GM13977 (cell line): ENCODE data around the gene C1orf232.

ENCODE experiments used
- DNase-seq: peaks from one replicate; pipeline ENCODE4 v3.0.0; 2012; ENCODE audit warnings: low spot score
- CTCF ChIP-seq: IDR thresholded peaks from 2 replicates; pipeline ENCODE4 v1.5.1; 2012; ENCODE audit warnings: mild to moderate bottlenecking, control low read depth; ENCODE audit not compliant: insufficient read depth; ENCODE audit errors: extremely low read depth, missing control alignments
- in situ Hi-C: fragments of 300-500 bp; cut with MboI; formaldehyde crosslinking; loops from one replicate; pipeline ENCODE4 v1.12.0; 2022; ENCODE audit warnings: low sequenced_read_pairs, low pct_unique_long_range_greater_than_20kb, mixed read lengths, inconsistent platforms; ENCODE audit not compliant: unreplicated experiment

The C1orf232 gene

GRCh38 chr1:26153966-26154532, 14.7 kb downstream of the C1orf232 start:
- TF ChIP-seq CTCF, result no peak
- no peak for DNase-seq
- in situ Hi-C loops, result no loop called here

DNA sequence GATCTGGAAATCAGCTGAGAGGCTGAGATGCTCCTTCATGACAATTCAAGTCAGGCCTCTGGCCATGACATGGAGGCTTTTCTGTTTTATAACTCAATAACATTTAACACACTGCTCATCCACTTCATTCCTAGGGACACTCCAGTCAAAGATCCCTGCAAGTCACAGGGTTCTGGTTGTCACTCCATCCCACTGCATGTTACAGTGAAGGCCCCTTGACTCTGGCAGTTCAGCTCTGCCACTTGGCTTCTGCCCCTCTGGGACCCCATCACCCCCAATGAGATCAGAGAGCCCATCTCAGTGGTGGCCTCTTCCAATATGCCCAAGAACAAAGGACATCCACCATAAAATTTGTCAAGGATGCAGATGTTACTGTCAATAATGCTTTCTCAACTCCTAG, 19.9 kb downstream of the C1orf232 start:
- in situ Hi-C loops, result loop anchor here (5.0 kb wide), 1 partner anchor 42 kb away; no protein-coding TSS in a partner anchor
- DNase-seq, result no peak
- TF ChIP-seq CTCF, result no peak

- no peak for DNase-seq
- in situ Hi-C loops, result loop anchor here (5.0 kb wide), 1 partner anchor 39 kb away; no protein-coding TSS in a partner anchor
- TF ChIP-seq CTCF, result no peak
These were observed 22.8 kb downstream of the C1orf232 start for GRCh38 chr1:26145960-26146294.

GRCh38 chr1:26145041-26145959, 23.5 kb downstream of the C1orf232 start:
- in situ Hi-C loops, result loop anchor here (5.0 kb wide), 1 partner anchor 38 kb away; no protein-coding TSS in a partner anchor
- peak; percentile 67 for DNase-seq
- TF ChIP-seq CTCF, result peak; percentile 69

GRCh38 chr1:26142159-26142558, 26.6 kb downstream of the C1orf232 start:
- in situ Hi-C loops, result no loop called here
- TF ChIP-seq CTCF, result no peak
- no peak for DNase-seq

DNA sequence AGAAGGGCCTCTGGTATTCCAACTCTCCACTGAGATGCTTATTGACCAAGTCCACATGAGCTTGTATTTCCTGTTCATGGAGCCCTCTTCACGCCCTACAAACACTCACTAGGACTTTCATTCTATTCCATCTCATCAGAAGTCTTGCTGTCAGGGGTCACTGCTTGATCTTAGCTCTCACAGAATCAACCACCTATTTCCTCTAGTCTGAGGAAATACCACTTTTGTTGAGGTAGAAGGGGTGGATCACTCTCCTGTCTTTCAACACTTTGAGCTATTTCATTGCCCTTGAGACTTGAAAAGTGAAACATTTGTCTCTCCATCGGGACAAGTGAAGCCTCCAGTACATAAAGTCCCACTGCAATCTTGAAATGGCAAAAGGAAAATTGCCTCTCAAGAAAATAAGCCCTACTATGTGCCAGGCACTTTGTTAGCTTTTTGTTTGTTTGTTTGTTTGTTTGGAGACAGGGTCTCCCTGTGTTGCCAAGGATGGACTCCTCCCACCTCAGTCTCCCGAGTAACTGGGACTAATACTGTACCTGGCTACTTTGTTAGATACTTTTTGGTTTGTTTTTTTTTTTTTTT, 29.7 kb downstream of the C1orf232 start:
- DNase-seq, result no peak
- in situ Hi-C loops, result no loop called here
- TF ChIP-seq CTCF, result no peak
